Renal cortical epithelial cell (primary cell): ENCODE measurements around the gene ZNF629. TPM values are rescaled to one million over a fixed set of nuclear protein-coding genes. Genes with fewer than 3 reads are reported as not detected.

Source experiments
- DNase-seq: peaks from one replicate; pipeline ENCODE4 v3.0.0-alpha.2; 2011; ENCODE audit warnings: low read depth
- total RNA-seq: library from RNA; depleted of rRNA; stranded (reverse); fragments of >200 nt; gene quantifications from 2 replicates; pipeline ENCODE4 v1.2.3, GENCODE V29; 2014

Gene ZNF629
- total RNA-seq, 1 donor from 2014 or later, result 22.1 TPM

GRCh38 chr16:30786115-30786935 is 680 bp downstream of the ZNF629 start:
- no peak for DNase-seq

GRCh38 chr16:30785126-30786106 is 1.6 kb downstream of the ZNF629 start:
- no peak for DNase-seq

- no peak for DNase-seq
Observed at GRCh38 chr16:30784215-30784614, 2.8 kb downstream of the ZNF629 start.

- no peak for DNase-seq
Observed at GRCh38 chr16:30783280-30784109, 3.5 kb downstream of the ZNF629 start.

- no peak for DNase-seq
Observed at GRCh38 chr16:30782486-30783279, 4.3 kb downstream of the ZNF629 start.

- no peak for DNase-seq
Observed at GRCh38 chr16:30780549-30780948, 6.5 kb downstream of the ZNF629 start.

- DNase-seq, result no peak
Observed at GRCh38 chr16:30780021-30780420, 7.0 kb downstream of the ZNF629 start.

- no peak for DNase-seq
Observed at GRCh38 chr16:30779596-30779995, 7.4 kb downstream of the ZNF629 start.

GRCh38 chr16:30778549-30779244 is 8.3 kb downstream of the ZNF629 start:
- DNase-seq, result no peak

GRCh38 chr16:30777591-30778297 is 9.3 kb downstream of the ZNF629 start:
- no peak for DNase-seq

GRCh38 chr16:30775392-30776188 is 11.4 kb downstream of the ZNF629 start:
- peak; percentile 78 for DNase-seq

GRCh38 chr16:30775131-30775391 is 11.9 kb downstream of the ZNF629 start:
- DNase-seq, result no peak

- DNase-seq, result no peak
Observed at GRCh38 chr16:30774367-30775130, 12.5 kb downstream of the ZNF629 start.

GRCh38 chr16:30773826-30774225 is 13.2 kb downstream of the ZNF629 start:
- no peak for DNase-seq

GRCh38 chr16:30771726-30772125 is 15.3 kb downstream of the ZNF629 start:
- no peak for DNase-seq

- DNase-seq, result no peak
Observed at GRCh38 chr16:30769379-30770089, 17.5 kb downstream of the ZNF629 start.

GRCh38 chr16:30768583-30769181 is 18.3 kb downstream of the ZNF629 start:
- no peak for DNase-seq
